NCI-H1417 (cell line): ENCODE measurements around the gene STARD3NL.

ENCODE experiments used
- DNase-seq, 3 experiments: peaks; one replicate each; lab custom pipeline; 2025; lab: John Stamatoyannopoulos, UW

The STARD3NL gene

GRCh38 chr7:38185395-38186307 lies 7.6 kb downstream of the STARD3NL start:
- DNase-seq = no peak

GRCh38 chr7:38186593-38187314 lies 8.7 kb downstream of the STARD3NL start:
- no peak for DNase-seq

GRCh38 chr7:38187794-38188440 lies 9.9 kb downstream of the STARD3NL start:
- no peak for DNase-seq

- DNase-seq = no peak
Measured at GRCh38 chr7:38189231-38189938, 11.3 kb downstream of the STARD3NL start.

GRCh38 chr7:38190011-38190410 lies 12.0 kb downstream of the STARD3NL start:
- no peak for DNase-seq

GRCh38 chr7:38191791-38192190 lies 13.7 kb downstream of the STARD3NL start:
- DNase-seq = no peak

- DNase-seq = no peak
Measured at GRCh38 chr7:38192327-38192726, 14.3 kb downstream of the STARD3NL start.

GRCh38 chr7:38195804-38196595 lies 18.0 kb downstream of the STARD3NL start:
- DNase-seq = peak in 1 of 3 experiments; percentile 8

- DNase-seq = no peak
Measured at GRCh38 chr7:38198366-38198765, 20.3 kb downstream of the STARD3NL start.

GRCh38 chr7:38199154-38199553 lies 21.1 kb downstream of the STARD3NL start:
- DNase-seq = peak in 1 of 3 experiments; percentile 25

GRCh38 chr7:38199782-38200181 lies 21.7 kb downstream of the STARD3NL start:
- no peak for DNase-seq

GRCh38 chr7:38206071-38206470 lies 28.0 kb downstream of the STARD3NL start:
- DNase-seq = no peak

- no peak for DNase-seq
Measured at GRCh38 chr7:38207843-38208242, 29.8 kb downstream of the STARD3NL start.

GRCh38 chr7:38211486-38211885 lies 33.4 kb downstream of the STARD3NL start:
- no peak for DNase-seq

GRCh38 chr7:38211940-38212339 lies 33.9 kb downstream of the STARD3NL start:
- no peak for DNase-seq

GRCh38 chr7:38215115-38215514 lies 37.1 kb downstream of the STARD3NL start:
- no peak for DNase-seq

GRCh38 chr7:38215735-38216670 lies 38.0 kb downstream of the STARD3NL start:
- peak; percentile 32 to 82 (median 76) for DNase-seq

GRCh38 chr7:38217672-38218071 lies 39.6 kb downstream of the STARD3NL start:
- DNase-seq = no peak

- DNase-seq = no peak
Measured at GRCh38 chr7:38220452-38220851, 42.4 kb downstream of the STARD3NL start.
